Neural crest cell (in vitro differentiated cells): Measurements from ENCODE around the gene MARCKS. TPM values are rescaled to one million over a fixed set of nuclear protein-coding genes. Genes with fewer than 3 reads are reported as not detected.

ENCODE experiments used
- DNase-seq: peaks from one replicate; pipeline ENCODE4 v3.0.0; 2021; ENCODE audit warnings: low read depth, mixed read lengths, low spot score
- H3K27ac Mint-ChIP-seq: one replicate; pipeline ENCODE4 v1.8.0; 2021; ENCODE audit warnings: mild to moderate bottlenecking, mixed read lengths; ENCODE audit not compliant: unreplicated experiment
- H3K27me3 Mint-ChIP-seq: 2 replicates; pipeline ENCODE4 v1.8.0; 2021; ENCODE audit warnings: low read depth, mild to moderate bottlenecking, mixed read lengths
- H3K36me3 Mint-ChIP-seq: 2 replicates; pipeline ENCODE4 v1.8.0; 2021; ENCODE audit warnings: low read depth, mild to moderate bottlenecking, mixed read lengths
- H3K4me1 Mint-ChIP-seq: 2 replicates; pipeline ENCODE4 v1.8.0; 2021; ENCODE audit warnings: mixed read lengths
- H3K4me3 Mint-ChIP-seq: one replicate; pipeline ENCODE4 v1.8.0; 2021; ENCODE audit warnings: mild to moderate bottlenecking, mixed read lengths
- H3K9me3 Mint-ChIP-seq: 2 replicates; pipeline ENCODE4 v1.8.0; 2021; ENCODE audit warnings: mixed read lengths
- CTCF ChIP-seq: fragments of 200-600 bp; sonication (generic); conservative IDR thresholded peaks from 2 replicates; pipeline ENCODE4 v1.5.0; 2021; ENCODE audit warnings: antibody characterized with exemption, mild to moderate bottlenecking
- total RNA-seq: library from RNA; stranded (reverse); gene quantifications from 2 replicates; pipeline ENCODE4 v1.2.1, GENCODE V29; 2021

MARCKS gene
- total RNA-seq, 1 donor from 2014 or later = 376 TPM

DNA sequence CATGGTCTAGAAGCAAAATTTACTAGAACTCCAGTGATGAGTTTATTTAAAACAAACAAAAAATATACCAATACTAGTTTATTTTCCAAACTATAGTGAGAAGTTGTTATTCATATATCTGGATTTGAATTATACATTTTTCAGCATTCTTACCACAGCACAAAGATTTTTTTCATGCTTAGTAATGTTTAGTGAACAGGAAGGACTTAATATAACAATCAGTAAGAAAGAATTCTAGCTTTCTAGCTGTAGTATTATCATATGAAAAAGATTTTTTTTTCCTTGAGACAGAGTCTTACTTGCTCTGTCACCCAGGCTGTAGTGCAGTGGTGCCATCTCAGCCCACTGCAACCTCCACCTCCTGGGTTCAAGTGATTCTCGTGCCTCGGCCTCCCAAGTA, 13.8 kb downstream of the MARCKS start:
- Mint-ChIP-seq H3K4me3 (no peak overlapping the region), H3K36me3 (peaks cover 12% of the 10 kb centered on the region), H3K27ac (no peak overlapping the region), H3K27me3 (peaks cover 2% of the 10 kb centered on the region), H3K4me1 (peaks cover 10% of the 10 kb centered on the region), H3K9me3 (peaks cover 4% of the 10 kb centered on the region)
- no peak for DNase-seq
- no peak for TF ChIP-seq CTCF

- DNase-seq = no peak
- Mint-ChIP-seq H3K27me3 (peaks cover 2% of the 10 kb centered on the region), H3K9me3 (peaks cover 4% of the 10 kb centered on the region), H3K36me3 (peaks cover 12% of the 10 kb centered on the region), H3K4me3 (no peak overlapping the region), H3K4me1 (peaks cover 10% of the 10 kb centered on the region), H3K27ac (no peak overlapping the region)
- no peak for TF ChIP-seq CTCF
Measured at GRCh38 chr6:113871975-113872374, 14.8 kb downstream of the MARCKS start.

DNA sequence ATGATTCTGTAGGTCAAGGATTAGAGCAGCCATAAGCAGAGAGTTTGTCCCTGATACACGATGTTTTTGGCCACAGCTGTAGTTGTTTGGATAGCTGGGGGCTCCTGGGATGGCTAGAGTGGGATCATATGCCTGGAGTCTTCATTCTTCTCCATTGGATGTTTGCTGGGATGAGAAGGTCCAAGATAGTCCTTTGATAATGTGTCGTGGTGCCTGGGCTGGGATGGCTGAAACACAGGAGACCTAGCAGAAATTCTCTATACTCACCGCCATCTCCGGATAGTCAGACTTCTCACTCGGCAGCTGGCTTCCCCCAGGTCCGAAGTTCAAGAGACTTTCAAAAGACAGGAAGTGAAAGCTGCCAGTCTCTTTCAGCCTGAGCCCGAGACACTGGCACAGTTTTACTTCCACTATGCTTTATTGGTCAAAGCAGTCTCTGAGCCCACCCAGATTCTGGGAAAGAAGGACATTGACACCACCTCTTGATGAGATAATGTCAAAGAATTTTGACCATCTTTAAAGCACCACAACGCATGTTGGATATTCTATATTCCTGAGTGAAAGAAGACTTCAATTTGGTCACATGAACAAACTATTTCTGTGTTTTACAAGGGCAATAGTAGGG, 16.0 kb downstream of the MARCKS start:
- peaks cover 3% of the 10 kb centered on the region for H3K9me3 Mint-ChIP-seq
- no peak for DNase-seq
- H3K4me3 Mint-ChIP-seq = no peak overlapping the region
- H3K4me1 Mint-ChIP-seq = peaks cover 13% of the 10 kb centered on the region
- peaks cover 2% of the 10 kb centered on the region for H3K27me3 Mint-ChIP-seq
- no peak for TF ChIP-seq CTCF
- H3K27ac Mint-ChIP-seq = no peak overlapping the region
- peaks cover 11% of the 10 kb centered on the region for H3K36me3 Mint-ChIP-seq

GRCh38 chr6:113875470-113875869, 18.3 kb downstream of the MARCKS start:
- Mint-ChIP-seq H3K4me1 (peaks cover 27% of the 10 kb centered on the region), H3K4me3 (no peak overlapping the region), H3K9me3 (no peaks in the 10 kb centered on the region), H3K27me3 (no peaks in the 10 kb centered on the region), H3K27ac (peak overlapping the region; percentile 21), H3K36me3 (no peaks in the 10 kb centered on the region)
- no peak for DNase-seq
- TF ChIP-seq CTCF = no peak

DNA sequence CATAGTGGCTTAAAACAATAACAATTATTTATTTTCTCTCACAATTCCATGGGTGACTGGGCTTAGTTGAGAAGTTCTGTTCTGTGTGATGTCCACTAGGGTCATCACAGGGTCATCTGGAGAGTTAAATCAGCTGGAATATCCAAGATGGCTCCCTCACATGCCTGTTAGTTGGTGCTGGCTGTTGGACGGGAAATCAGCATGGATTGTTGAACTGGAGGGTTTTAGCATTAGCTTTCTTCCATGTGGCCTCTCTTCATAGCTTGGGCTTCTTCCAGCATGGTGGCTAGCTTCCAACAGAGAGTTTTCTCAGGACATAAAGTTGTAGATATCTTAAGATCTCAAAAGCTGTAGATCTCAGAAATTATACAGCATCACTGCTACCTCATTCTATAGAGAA, 19.6 kb downstream of the MARCKS start:
- no peak for TF ChIP-seq CTCF
- no peak overlapping the region for H3K27ac Mint-ChIP-seq
- peaks cover 27% of the 10 kb centered on the region for H3K4me1 Mint-ChIP-seq
- no peaks in the 10 kb centered on the region for H3K36me3 Mint-ChIP-seq
- DNase-seq = no peak
- H3K9me3 Mint-ChIP-seq = no peaks in the 10 kb centered on the region
- no peak overlapping the region for H3K4me3 Mint-ChIP-seq
- no peaks in the 10 kb centered on the region for H3K27me3 Mint-ChIP-seq
